Measurements from ENCODE around the gene CAMK1D.
"Not testable (repeated sequence)": the region's sequence is repeated elsewhere in the genome, so short reads cannot be mapped to it uniquely, and the experiment has no call there.

The CAMK1D gene

GRCh38 chr10:12807096-12807755 lies 457.9 kb downstream of the CAMK1D start:
- DNase-seq = no peak

DNA sequence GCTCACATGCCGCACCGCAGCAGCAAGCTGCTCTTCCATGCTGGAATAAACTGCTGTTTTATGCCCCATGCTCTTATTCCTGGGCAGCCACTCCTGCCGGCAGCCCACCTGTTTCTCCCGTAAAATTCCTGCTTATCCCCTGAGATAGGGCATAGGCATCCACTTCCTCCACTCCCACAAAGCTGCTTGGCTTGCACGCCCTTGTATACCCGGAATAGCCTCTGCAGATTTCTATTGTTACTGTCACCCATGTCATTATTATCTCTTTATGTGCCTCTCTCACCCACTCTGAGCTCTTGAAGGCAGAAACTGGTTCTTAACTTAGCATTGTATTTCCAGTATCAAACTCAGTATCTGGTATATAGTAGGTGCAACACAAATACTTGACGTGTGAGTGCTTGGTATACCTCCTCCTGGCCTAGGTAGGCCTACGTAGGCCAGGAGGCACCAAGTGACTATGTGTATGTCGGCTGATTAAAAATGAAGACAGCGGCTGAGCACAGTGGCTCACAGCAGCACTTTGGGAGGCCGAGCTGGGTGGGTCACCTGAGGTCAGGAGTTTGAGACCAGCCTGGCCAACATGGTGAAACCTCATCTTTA lies 458.8 kb downstream of the CAMK1D start:
- no peak for DNase-seq

DNA sequence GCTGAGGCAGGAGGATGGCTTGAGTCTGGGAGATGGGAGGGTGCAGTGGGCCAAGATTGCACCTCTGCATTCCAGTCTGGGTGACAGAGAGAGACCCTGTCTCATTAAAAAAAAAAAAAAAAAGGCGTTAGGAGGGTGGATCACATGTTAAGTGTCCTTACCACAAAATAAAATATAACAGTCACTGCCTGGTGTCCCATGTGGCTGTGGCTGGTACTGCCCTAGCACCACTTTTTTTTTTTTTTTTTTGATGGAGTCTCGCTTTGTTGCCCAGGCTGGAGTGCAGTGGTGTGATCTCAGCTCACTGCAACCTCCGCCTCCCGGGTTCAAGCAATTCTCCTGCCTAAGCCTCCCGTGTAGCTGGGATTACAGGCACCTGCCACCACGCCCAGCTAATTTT lies 460.7 kb downstream of the CAMK1D start:
- DNase-seq = not testable (repeated sequence)

- no peak for DNase-seq
Observed at GRCh38 chr10:12811826-12812225, 462.5 kb downstream of the CAMK1D start.

- no peak for DNase-seq
Observed at GRCh38 chr10:12812571-12812970, 463.2 kb downstream of the CAMK1D start.

GRCh38 chr10:12814166-12814565 lies 464.8 kb downstream of the CAMK1D start:
- DNase-seq = no peak

- DNase-seq = no peak
Observed at GRCh38 chr10:12819071-12819470, 469.7 kb downstream of the CAMK1D start.

- no peak for DNase-seq
Observed at GRCh38 chr10:12819656-12820055, 470.3 kb downstream of the CAMK1D start.

DNA sequence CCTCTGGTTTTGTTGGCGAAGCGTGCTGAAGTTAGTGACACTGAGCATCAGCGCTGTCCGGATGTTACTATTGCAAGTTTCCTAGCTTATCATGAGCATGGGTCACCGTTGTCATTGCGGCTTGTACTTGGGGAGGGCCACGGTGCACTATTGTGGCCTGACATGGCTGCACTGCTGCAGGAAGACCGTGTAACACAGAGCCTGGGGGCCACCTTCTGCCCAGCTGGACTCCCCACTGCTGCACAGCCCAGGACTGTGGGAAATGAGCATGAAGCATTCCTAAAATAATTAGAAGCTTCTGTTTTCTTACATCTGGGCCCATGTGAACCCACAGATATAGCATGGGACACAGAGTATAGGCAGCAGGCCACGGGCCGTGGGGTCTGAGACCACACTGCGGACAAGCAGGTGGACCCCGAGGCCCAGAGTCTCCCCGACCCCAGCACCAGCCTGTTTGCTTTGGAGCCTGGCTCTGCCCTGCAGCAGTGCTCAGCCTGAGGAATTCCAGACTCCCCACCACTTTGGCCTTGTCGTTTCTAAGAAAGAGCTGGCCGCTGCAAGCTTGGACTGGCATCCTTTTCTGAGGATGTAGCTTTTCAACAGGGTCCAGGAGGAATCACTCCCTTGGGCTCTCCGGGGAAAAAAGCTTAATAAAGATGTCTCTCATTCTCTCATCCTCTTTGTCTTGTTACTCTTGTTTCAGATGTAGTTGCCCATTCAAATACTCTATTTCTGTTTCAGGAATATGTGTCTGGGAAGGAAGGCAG lies 473.0 kb downstream of the CAMK1D start:
- DNase-seq = no peak

GRCh38 chr10:12822893-12823170 lies 473.5 kb downstream of the CAMK1D start:
- DNase-seq = no peak

GRCh38 chr10:12823328-12823727 lies 474.0 kb downstream of the CAMK1D start:
- DNase-seq = peak in 1 of 56 donors; percentile 9

- DNase-seq = no peak
Observed at GRCh38 chr10:12825260-12825849, 476.0 kb downstream of the CAMK1D start.

DNA sequence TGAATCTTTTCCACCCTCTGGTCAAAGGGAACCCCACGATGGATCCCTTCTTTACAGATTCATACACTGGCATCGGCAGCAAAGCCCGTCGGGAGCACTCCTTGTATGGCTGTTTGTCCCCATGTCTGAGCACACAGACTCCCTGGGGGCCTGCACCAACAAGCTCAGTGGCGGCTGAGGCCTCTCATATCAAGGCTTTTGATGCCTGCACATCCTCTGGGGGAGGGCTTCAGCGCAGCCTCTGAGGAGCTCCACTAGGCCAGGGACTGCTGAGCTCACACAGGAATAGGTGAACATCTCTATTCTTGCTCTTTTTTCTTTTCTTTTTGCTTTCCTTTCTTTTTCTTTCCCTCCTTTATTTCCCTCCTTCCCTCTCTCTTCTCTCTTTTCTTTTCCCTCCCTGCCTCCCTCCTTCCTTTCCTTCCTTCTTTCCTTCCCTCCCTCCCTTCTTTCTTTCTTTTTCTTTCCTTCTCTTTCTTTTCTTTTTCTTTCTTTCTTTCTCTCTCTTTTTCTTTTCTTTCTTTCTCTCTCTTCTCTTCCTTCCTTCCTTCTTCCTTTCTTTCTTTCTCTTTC lies 477.5 kb downstream of the CAMK1D start:
- DNase-seq = no peak

DNA sequence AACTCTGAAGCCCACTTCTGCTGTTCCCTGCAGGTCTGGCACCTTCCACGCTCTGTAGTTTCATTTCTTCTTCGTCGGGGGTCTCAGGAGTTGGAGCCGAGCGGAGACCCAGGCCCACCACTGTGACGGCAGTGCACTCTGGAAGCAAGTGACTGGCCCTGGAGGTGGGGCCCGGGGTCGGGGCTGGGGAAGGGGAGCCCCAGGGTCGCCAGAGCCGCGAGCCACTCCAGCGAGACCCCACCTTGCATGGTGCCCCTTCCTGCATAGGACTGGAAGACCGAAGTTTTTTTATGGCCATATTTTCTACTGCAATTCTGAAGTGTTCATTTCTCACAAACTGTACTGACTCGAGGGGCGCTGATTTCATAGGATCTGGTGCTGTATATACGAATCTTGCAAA lies 479.4 kb downstream of the CAMK1D start:
- DNase-seq = no peak

- DNase-seq = no peak
Observed at GRCh38 chr10:12829831-12830390, 480.6 kb downstream of the CAMK1D start.

DNA sequence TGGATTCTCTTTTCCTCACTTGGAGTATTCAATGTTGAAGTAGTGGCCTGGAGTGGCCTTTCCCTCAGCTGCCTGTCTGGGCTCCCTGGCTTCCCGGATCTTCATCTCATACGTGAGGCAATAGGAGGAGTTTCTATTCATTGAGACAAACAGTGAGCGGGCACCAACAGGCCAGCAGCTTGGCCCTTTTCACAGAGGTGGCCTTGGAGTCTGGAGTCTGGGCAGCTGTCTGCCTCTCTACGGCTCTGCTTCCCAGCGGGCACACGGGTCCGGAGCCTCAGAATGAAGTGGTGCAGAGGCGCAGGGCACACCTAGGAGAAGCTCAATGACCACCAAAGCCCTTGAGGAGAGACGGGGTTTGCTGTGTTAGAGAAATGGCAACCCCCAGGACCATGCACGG lies 482.7 kb downstream of the CAMK1D start:
- no peak for DNase-seq

DNA sequence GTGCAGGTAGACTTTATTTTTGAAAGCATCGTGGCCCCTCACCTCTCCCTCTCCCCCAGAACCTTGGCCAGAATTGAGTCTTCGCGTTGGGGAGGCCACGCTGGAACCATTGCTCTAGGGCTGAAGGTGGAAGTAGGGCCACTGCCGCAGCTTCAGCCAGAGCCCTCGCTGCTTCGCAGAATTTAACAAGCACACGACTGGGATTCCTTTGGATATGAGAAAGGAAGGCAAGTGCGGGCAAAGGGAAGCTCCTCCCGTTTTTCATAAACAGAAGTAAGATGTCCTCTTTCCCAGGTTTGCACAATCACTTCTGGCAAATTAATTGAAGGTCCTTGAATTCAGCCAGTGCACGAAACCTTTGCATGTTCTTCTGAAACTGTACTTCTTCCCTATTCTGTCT lies 484.1 kb downstream of the CAMK1D start:
- DNase-seq = no peak

GRCh38 chr10:12834116-12834665 lies 484.8 kb downstream of the CAMK1D start:
- no peak for DNase-seq

DNA sequence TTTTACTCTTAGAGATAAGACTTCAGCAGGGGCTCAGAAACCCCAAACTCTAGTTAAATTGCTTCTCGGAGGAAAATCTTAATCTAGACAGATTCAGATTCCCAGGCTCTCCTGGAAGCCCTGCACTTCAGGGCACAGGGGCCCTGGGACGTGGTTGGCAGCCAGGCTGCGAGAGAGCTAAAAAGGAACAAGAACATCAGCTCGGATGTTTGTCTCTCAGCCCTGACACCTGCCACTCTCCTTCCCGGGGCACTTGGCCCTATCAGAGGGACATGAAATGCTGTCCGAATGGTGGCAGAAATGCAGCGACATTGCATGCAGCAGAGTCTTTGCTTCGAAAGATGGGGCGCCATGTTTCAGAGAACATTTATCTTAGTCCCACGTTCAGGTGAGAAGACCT lies 485.4 kb downstream of the CAMK1D start:
- DNase-seq = no peak

DNA sequence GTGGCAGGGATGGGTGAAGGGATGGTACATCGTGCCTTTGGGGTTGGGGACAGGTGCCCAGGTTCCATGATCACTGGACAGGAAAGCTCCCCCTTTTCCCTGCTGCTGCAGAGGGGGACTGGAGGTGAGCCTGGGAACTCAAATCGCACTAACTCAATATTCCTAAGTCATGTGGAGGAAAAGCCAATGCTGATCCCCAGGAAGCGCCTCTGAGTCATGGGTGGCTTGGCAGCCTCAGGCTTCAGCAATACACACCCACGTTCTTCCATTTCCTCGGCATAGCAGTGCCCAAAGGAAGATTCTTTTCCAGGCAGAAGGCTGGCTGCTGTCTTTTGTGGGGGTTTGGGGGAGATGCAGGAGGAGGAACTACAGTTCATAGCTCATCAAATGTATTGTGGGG lies 486.4 kb downstream of the CAMK1D start:
- DNase-seq = peak in 4 of 56 donors; percentile 15 to 29 (median 20)

GRCh38 chr10:12838366-12838765 lies 489.0 kb downstream of the CAMK1D start:
- DNase-seq = no peak

All from amygdala (tissue), 56 donors.